SH-SY5Y (cell line): ENCODE data around the gene KLHL29.

Source experiments
- GATA2 ChIP-seq: IDR thresholded peaks from 2 replicates; pipeline ENCODE4 v1.6.1; 2011; ENCODE audit warnings: mild to moderate bottlenecking, low read depth, low read length
- GATA3 ChIP-seq: IDR thresholded peaks from 2 replicates; pipeline ENCODE4 v1.6.1; 2011; ENCODE audit warnings: low read depth, mild to moderate bottlenecking, low read length, moderate library complexity

The KLHL29 gene

DNA sequence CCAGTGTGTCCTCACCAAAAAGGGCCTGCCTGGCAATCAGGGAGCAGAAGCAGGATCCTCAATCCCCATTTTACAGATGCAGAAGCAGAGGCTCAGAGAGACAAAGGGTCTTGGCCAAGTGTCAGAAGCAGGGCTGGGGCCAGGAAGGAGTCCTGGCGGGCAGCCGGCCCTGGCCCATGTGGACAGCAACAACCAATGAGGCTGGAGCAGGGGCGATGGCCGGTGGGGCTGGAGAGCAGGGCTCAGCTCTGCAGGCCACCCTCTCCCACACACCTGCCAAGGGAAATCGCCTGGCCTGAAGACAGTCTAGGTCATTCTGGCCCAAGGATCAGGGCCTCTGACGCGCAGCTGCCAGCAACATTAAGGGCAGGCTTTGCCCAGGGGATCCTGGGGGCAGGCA lies 298.0 kb downstream of the KLHL29 start:
- TF ChIP-seq GATA2: no peak
- no peak for TF ChIP-seq GATA3

DNA sequence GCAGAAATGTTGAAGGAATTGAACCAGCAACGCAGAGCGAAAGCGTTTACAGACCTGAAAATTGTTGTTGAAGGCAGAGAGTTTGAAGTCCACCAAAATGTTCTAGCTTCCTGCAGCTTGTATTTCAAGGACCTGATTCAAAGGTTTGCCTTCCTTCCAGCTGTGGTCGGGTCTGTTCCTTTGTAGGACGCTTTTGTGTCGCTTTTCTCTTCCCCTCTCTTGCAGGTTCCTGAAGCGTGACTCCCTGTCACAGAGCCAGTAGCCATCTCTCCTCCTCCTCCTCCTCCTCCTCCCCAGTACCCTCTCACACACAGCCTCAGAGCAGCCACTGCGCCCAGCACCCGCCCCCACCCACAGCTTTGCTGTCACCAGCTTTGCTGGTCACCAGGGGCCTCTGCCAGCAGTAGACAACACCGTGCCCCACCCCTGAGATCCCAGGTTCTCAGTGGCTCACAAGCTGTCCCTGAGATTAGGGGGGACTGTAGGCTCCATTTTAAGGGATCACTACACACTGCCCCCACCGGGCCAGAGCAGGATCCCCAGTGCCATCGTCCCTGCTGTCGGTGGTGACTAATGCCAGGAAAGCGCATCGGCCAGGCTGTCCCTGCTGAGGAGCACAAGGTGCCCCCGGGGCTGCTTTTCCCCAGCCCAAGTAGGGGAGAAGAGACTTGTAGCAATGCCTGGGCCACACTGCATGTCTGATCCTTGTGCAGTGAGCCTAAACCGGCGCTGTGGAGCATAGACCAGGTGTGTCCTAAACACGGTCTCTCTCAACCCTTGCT lies 299.6 kb downstream of the KLHL29 start:
- TF ChIP-seq GATA3 (no peak), GATA2 (no peak)

DNA sequence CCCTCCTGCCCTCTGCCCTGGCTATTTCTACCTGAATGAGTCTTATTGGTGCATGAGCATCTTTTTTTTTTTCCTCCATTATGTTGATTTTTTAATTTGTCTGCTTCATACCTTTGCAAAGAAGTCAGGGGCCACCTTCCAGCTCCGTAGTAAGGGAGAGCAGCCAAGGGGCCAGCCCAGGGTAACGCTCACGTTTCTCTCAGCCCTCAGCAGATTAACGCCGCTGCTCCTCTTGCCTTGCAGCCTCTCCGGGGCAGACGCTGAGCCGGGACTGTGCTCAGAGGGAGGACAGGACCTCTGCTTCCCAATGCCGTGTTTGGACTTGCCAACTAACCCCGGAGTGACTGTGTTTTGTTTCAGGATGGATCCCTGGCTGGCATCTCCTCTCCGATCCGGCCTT lies 300.2 kb downstream of the KLHL29 start:
- TF ChIP-seq GATA2 (no peak), GATA3 (no peak)

DNA sequence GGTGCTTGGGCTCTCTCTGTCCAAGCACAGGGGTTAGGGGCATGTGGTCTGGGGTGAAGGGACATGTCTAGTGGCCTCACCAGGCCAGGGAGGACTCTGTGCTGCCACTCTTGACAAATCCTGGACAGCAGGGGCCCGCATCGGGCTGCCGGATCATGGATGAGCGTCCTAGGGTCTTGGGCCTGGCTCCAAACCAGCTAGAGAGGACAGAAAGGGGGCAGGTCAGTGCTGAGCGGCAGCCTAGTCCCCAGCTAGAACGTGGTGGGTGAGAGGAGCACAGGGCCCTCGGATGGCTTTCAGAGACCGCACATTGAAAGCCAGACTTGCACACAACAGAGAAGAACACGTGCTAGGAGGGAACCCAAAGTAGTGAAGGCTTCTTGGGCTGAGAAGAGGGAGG lies 300.7 kb downstream of the KLHL29 start:
- TF ChIP-seq GATA2: no peak
- TF ChIP-seq GATA3: no peak

DNA sequence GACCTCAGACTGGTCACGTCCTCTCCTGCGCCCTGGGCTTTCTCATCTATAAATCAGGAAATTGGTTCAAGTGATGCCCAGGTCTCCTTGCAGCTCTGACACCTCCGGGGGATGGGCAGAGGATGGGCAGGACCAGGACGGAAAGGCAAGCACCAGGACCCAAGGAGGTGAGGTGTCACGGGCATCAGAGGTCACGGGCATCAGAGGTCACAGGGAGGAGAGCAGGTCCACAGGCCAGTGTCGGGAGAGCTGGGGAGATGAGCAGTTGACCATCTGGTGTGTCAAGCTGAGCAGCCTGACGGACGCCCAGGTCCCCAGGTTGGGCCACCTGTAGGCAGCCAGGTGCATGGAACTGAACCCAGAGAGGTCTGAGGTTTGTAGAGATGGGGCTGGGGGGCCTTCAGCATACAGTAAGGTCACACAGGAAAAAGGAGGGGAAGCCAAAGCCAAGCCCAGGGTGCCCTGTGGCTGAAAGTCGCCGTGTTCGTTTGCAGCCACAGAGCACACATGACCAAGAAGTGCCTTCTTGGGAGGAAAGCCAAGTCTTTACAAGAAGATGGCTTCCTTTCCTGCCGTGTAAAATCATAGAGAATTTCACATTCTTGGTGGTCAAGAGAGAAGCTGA lies 301.5 kb downstream of the KLHL29 start:
- no peak for TF ChIP-seq GATA3
- TF ChIP-seq GATA2: no peak

DNA sequence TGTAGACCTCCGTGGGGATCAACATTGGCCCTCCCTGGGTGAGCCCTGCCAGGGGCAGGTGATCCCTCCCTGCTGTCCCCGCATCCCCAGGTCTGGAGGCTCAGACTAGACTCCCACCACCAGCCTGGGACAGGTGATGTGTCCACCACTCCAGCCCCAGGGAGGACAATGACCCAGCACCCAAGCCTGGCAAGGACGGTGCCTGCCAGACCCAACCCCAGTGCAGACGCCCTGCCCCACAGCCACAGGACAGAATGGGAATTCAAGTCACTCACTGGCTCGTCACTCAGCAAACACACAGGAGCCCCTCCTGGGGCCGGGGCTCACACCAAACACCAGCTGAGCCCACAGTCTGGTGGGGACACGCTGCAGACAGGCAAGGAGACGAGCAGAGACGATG lies 302.2 kb downstream of the KLHL29 start:
- no peak for TF ChIP-seq GATA3
- TF ChIP-seq GATA2: no peak

DNA sequence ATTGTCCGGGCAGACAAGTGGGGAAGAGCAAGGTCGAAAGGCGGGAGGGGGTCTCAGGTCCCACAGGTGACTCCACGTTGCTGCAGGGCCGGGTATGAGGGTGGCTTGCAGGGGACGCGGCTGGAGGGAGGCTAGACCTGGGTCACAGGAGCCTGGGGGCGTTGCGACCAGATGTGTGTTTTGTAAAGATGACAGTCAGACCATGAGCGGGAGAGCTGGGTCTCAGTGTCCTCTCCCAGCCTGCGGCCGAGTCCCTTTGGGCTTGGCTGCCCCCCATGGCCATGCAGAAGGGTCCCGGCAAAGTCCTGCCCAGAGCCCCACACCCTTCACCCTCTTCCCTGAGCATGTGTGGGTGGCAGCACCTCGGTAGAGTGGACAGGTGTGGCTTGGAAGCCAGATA lies 302.7 kb downstream of the KLHL29 start:
- TF ChIP-seq GATA3 (no peak), GATA2 (no peak)

DNA sequence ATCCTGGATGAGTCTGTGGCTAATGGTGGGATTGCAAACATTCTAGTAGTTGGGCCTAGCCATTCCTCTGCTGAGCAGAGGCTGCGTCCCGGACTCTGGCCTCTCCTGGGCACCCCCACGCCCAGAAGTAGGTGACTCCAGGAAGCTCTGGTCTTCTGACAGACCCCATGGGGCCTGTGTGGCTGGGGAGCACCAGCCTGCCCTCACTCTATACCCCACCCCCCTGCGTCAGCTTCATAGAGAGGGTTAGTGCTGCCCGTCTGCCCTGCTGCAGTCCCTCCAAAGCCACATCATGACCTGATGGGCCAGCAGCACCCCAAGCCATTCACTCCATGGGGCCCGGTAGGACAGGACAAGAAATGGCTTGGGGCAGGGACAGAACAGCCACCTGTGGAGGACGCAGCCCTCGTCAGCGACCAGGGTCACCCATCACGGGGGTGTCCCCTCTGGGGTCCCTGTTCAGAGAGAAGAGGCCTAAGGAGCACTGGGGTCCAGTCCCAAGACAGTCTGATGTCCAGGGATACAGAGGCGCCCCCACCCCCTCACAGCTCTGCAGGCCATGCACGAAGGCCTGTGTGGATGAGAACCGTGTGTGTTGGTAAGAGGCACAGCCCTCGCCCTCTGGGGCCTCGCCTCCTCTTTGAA lies 303.6 kb downstream of the KLHL29 start:
- no peak for TF ChIP-seq GATA2
- TF ChIP-seq GATA3: no peak

DNA sequence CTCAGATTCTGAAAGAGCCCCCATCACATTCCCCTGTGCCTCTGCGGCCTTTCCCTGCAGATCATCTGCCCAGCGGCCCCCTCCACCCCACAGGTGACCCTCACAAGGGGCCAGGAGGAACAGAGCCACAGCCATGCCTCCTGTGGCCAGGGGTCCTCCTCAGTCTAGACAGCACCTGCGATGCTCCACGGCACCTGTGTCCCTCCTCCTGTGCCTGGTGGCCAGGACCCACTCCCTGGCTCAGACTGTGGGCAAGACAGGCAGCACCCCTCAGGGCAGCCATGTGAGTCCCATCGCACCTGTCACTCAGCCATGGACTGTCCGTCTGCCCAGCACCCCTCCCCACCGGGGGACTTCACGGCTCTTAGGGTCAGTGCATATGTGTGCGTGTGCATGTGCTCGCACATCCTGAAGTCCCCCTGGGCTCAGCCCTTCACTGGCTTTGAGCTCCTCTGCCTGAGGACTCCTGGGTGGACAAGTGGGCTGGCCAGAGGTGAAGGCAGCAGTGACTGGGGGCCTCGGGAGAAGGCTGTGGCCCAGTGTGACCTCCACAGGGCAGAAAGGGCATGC lies 304.2 kb downstream of the KLHL29 start:
- TF ChIP-seq GATA2 (no peak), GATA3 (no peak)

DNA sequence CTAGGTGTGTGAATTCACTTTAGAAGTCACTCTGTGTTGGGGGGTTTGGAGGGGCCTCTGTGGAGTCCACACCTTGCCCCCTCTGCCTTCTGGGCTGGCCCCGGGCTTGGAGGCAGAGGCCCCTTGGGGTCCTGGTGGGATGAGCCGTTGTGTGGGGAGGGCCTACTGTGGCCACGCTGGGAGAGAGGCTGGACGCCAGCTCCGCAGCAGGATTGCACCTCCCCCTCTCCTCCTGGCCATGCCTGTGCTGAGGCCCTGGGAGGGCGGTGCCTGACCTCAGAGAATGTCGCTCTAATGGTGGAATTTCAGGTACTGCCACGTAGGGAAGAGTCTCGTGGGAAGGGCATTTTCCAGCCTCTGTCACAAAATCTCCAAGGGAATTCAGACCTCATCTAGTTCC lies 304.9 kb downstream of the KLHL29 start:
- TF ChIP-seq GATA2 (no peak), GATA3 (no peak)

DNA sequence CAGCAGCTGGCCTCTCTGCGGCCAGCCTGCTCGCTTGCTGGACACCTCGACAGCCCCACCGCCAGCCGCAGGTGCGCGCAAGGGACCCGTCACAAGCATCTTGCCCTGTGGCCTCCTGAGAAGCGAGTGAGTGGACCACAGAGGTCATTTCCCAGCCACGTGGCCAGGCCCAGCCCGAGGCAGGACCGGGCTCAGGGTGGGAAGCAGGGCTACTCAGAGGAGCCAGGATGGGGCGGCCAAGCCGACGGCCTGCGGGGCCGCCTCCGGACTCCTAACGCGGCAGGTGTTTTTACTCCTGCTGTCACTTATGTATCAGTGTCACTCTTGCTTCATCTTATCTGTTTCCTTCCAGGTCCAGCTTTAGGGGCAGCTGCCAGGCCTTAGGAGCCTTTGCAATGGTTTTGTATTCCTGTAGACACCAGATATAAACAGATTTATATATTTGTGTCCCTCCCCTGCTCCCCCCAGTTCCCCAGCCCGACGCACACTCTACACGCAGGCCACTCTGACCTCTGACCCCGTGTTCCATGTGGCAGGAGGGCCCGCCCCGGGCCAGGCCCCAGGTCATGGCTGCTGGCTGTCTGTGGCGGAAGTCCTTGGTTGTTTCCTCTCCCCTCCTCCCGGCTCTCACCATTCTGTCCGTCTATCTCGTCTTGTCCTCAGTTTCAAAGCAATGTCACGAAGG lies 305.6 kb downstream of the KLHL29 start:
- no peak for TF ChIP-seq GATA2
- TF ChIP-seq GATA3: no peak

DNA sequence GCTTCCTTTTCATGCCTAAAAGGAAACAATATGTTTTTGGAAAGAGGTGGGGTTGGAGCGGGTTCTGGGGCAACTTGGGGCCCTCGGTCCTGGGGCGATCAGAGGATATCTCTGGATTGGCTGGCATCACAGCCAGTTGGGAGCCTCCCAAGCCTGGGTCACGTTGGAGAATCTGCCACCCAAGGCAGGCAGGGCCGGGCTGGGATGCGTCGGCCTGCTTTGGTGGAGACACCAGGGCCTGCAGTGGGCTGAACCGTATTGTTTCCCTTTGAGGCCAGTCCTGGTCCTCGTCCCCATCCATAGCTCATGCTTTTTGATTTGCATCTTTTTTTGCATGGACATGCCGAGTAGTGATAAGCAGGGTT lies 306.1 kb downstream of the KLHL29 start:
- TF ChIP-seq GATA3 (no peak), GATA2 (no peak)

DNA sequence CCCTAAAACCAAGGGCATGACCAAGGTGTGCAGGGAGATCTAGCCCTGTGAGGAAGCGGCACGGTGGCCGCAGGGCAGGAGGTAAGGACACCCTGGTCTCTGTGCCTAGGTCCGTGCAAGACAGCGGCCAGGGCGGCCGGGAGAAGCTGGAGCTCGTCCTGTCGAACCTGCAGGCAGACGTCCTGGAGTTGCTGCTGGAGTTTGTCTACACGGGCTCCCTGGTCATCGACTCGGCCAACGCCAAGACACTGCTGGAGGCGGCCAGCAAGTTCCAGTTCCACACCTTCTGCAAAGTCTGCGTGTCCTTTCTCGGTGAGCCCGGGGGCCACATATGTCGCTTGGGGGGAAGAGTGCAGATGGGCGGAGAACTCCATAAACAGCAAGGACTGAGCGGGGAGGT lies 306.6 kb downstream of the KLHL29 start:
- TF ChIP-seq GATA2 (no peak), GATA3 (no peak)

DNA sequence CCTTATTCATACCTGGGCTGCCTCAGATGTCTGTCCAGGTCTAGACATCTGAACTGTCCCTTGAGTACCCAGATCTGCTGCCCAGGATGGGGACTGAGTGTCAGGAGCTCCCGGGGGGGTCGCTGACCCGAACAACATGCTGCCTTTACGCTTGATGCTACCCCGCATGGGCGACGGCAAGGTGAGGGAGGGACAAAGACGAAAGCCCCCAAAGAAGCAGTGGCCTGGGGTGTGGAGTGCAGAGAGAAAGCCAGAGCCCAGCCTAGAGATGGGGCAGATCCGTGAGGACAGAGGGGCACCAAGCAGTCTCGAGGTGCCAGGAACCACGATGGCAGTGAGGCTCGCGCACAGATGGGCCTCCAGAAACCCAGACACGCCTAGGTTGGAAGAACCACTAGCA lies 307.3 kb downstream of the KLHL29 start:
- no peak for TF ChIP-seq GATA2
